Measurements from ENCODE around the gene SLC2A9. TPM values are rescaled to one million over a fixed set of nuclear protein-coding genes. Genes with fewer than 3 reads are reported as not detected.
A peak's percentile ranks its signal among the peaks of the same experiment; 100 is the strongest.

Gene SLC2A9
- total RNA-seq, 2 donors from 2014 or later: 1.1 to 1.8 TPM

- Mint-ChIP-seq H3K27me3 (no peaks in the 10 kb centered on the region), H3K4me1 (peaks cover 3% of the 10 kb centered on the region), H3K27ac (no peak overlapping the region), H3K9me3 (no peaks in the 10 kb centered on the region), H3K36me3 (ENCODE audit: low read depth) (no peaks in the 10 kb centered on the region), H3K4me3 (no peak overlapping the region)
- ATAC-seq (replicated peaks): no peak
Measured at GRCh38 chr4:10051517-10052135, 30.3 kb upstream of the SLC2A9 start.

- H3K9me3 Mint-ChIP-seq: no peaks in the 10 kb centered on the region
- H3K4me3 Mint-ChIP-seq: no peak overlapping the region
- no peak for ATAC-seq (replicated peaks)
- H3K27ac Mint-ChIP-seq: no peak overlapping the region
- no peaks in the 10 kb centered on the region for H3K36me3 Mint-ChIP-seq (ENCODE audit: low read depth)
- no peaks in the 10 kb centered on the region for H3K27me3 Mint-ChIP-seq
- H3K4me1 Mint-ChIP-seq: peaks cover 3% of the 10 kb centered on the region
Measured at GRCh38 chr4:10050721-10051120, 29.4 kb upstream of the SLC2A9 start.

- Mint-ChIP-seq H3K4me3 (no peak overlapping the region), H3K36me3 (ENCODE audit: low read depth) (no peaks in the 10 kb centered on the region), H3K4me1 (peaks cover 3% of the 10 kb centered on the region), H3K27ac (no peak overlapping the region), H3K9me3 (no peaks in the 10 kb centered on the region), H3K27me3 (no peaks in the 10 kb centered on the region)
- no peak for ATAC-seq (replicated peaks)
Measured at GRCh38 chr4:10050261-10050661, 29.0 kb upstream of the SLC2A9 start.

GRCh38 chr4:10048941-10049697 is 27.8 kb upstream of the SLC2A9 start:
- H3K27ac Mint-ChIP-seq: no peak overlapping the region
- peaks cover 3% of the 10 kb centered on the region for H3K9me3 Mint-ChIP-seq
- no peaks in the 10 kb centered on the region for H3K27me3 Mint-ChIP-seq
- peaks cover 3% of the 10 kb centered on the region for H3K4me1 Mint-ChIP-seq
- no peak overlapping the region for H3K4me3 Mint-ChIP-seq
- H3K36me3 Mint-ChIP-seq (ENCODE audit: low read depth): no peaks in the 10 kb centered on the region
- ATAC-seq (replicated peaks): no peak

- no peak for ATAC-seq (replicated peaks)
- no peak overlapping the region for H3K27ac Mint-ChIP-seq
Measured at GRCh38 chr4:10047967-10048366, 26.7 kb upstream of the SLC2A9 start.

GRCh38 chr4:10046471-10046870 is 25.2 kb upstream of the SLC2A9 start:
- no peaks in the 10 kb centered on the region for H3K4me1 Mint-ChIP-seq
- H3K27ac Mint-ChIP-seq: no peak overlapping the region
- ATAC-seq (replicated peaks): no peak
- H3K36me3 Mint-ChIP-seq (ENCODE audit: low read depth): peaks cover 10% of the 10 kb centered on the region
- no peaks in the 10 kb centered on the region for H3K27me3 Mint-ChIP-seq
- no peak overlapping the region for H3K4me3 Mint-ChIP-seq
- peaks cover 11% of the 10 kb centered on the region for H3K9me3 Mint-ChIP-seq

More at GRCh38 chr4:10047967-10048366, 26.7 kb upstream of the SLC2A9 start:
- H3K4me1 Mint-ChIP-seq: peaks cover 3% of the 10 kb centered on the region
- peaks cover under 1% of the 10 kb centered on the region for H3K36me3 Mint-ChIP-seq (ENCODE audit: low read depth)
- no peak overlapping the region for H3K4me3 Mint-ChIP-seq
- H3K27me3 Mint-ChIP-seq: no peaks in the 10 kb centered on the region
- peaks cover 3% of the 10 kb centered on the region for H3K9me3 Mint-ChIP-seq

- no peaks in the 10 kb centered on the region for H3K27me3 Mint-ChIP-seq
- peaks cover 11% of the 10 kb centered on the region for H3K9me3 Mint-ChIP-seq
- no peak for ATAC-seq (replicated peaks)
- no peak overlapping the region for H3K4me3 Mint-ChIP-seq
- H3K4me1 Mint-ChIP-seq: no peaks in the 10 kb centered on the region
- H3K36me3 Mint-ChIP-seq (ENCODE audit: low read depth): peaks cover 10% of the 10 kb centered on the region
- no peak overlapping the region for H3K27ac Mint-ChIP-seq
Measured at GRCh38 chr4:10045481-10045880, 24.2 kb upstream of the SLC2A9 start.

- peaks cover 11% of the 10 kb centered on the region for H3K9me3 Mint-ChIP-seq
- no peak overlapping the region for H3K4me3 Mint-ChIP-seq
- ATAC-seq (replicated peaks): no peak
- H3K4me1 Mint-ChIP-seq: no peaks in the 10 kb centered on the region
- no peak overlapping the region for H3K27ac Mint-ChIP-seq
- peaks cover 10% of the 10 kb centered on the region for H3K36me3 Mint-ChIP-seq (ENCODE audit: low read depth)
- no peaks in the 10 kb centered on the region for H3K27me3 Mint-ChIP-seq
Measured at GRCh38 chr4:10041036-10041435, 19.7 kb upstream of the SLC2A9 start.

- Mint-ChIP-seq H3K27ac (no peak overlapping the region), H3K36me3 (ENCODE audit: low read depth) (peaks cover 10% of the 10 kb centered on the region), H3K4me1 (no peaks in the 10 kb centered on the region), H3K4me3 (no peak overlapping the region), H3K27me3 (no peaks in the 10 kb centered on the region), H3K9me3 (peaks cover 11% of the 10 kb centered on the region)
- ATAC-seq (replicated peaks): no peak
Measured at GRCh38 chr4:10040049-10040892, 19.0 kb upstream of the SLC2A9 start.

- Mint-ChIP-seq H3K27ac (no peak overlapping the region), H3K36me3 (ENCODE audit: low read depth) (no peaks in the 10 kb centered on the region), H3K4me3 (no peak overlapping the region), H3K9me3 (no peaks in the 10 kb centered on the region), H3K4me1 (peaks cover 8% of the 10 kb centered on the region), H3K27me3 (peaks cover 3% of the 10 kb centered on the region)
- ATAC-seq (replicated peaks): no peak
Measured at GRCh38 chr4:10036807-10037342, 15.6 kb upstream of the SLC2A9 start.

GRCh38 chr4:10035130-10035529 is 13.8 kb upstream of the SLC2A9 start:
- Mint-ChIP-seq H3K36me3 (ENCODE audit: low read depth) (no peaks in the 10 kb centered on the region), H3K27me3 (peaks cover 3% of the 10 kb centered on the region), H3K4me1 (peaks cover 8% of the 10 kb centered on the region), H3K9me3 (no peaks in the 10 kb centered on the region), H3K27ac (no peak overlapping the region), H3K4me3 (no peak overlapping the region)
- no peak for ATAC-seq (replicated peaks)

GRCh38 chr4:10034612-10035104 is 13.4 kb upstream of the SLC2A9 start:
- Mint-ChIP-seq H3K27ac (no peak overlapping the region), H3K4me1 (peaks cover 8% of the 10 kb centered on the region), H3K4me3 (no peak overlapping the region), H3K9me3 (no peaks in the 10 kb centered on the region), H3K27me3 (peaks cover 3% of the 10 kb centered on the region), H3K36me3 (ENCODE audit: low read depth) (no peaks in the 10 kb centered on the region)
- no peak for ATAC-seq (replicated peaks)

GRCh38 chr4:10034136-10034535 is 12.8 kb upstream of the SLC2A9 start:
- Mint-ChIP-seq H3K9me3 (no peaks in the 10 kb centered on the region), H3K27ac (no peak overlapping the region), H3K4me3 (no peak overlapping the region), H3K4me1 (peaks cover 8% of the 10 kb centered on the region), H3K36me3 (ENCODE audit: low read depth) (no peaks in the 10 kb centered on the region), H3K27me3 (peaks cover 3% of the 10 kb centered on the region)
- no peak for ATAC-seq (replicated peaks)

- Mint-ChIP-seq H3K27me3 (peaks cover 3% of the 10 kb centered on the region), H3K9me3 (no peaks in the 10 kb centered on the region), H3K4me1 (peaks cover 8% of the 10 kb centered on the region), H3K36me3 (ENCODE audit: low read depth) (no peaks in the 10 kb centered on the region), H3K27ac (peak overlapping the region; percentile 32), H3K4me3 (peak overlapping the region; percentile 14)
- ATAC-seq (replicated peaks): peak; percentile 38
Measured at GRCh38 chr4:10033191-10033881, 12.0 kb upstream of the SLC2A9 start.

All from activated T-helper 17 cell treated with anti-CD3 and anti-CD28 coated beads, Interleukin-2, amount 50 U/mL, for 72 hours (primary cell).